Smooth muscle cell of the umbilical artery (primary cell): ENCODE measurements around the gene ELOB. TPM values are rescaled to one million over a fixed set of nuclear protein-coding genes. Genes with fewer than 3 reads are reported as not detected.

Experiments
- total RNA-seq: library from RNA; depleted of rRNA; stranded (reverse); fragments of >200 nt; gene quantifications from 2 replicates; pipeline ENCODE4 v1.2.3, GENCODE V29; 2014

ELOB gene
- 124 and 257 TPM in 2 replicates for total RNA-seq

DNA sequence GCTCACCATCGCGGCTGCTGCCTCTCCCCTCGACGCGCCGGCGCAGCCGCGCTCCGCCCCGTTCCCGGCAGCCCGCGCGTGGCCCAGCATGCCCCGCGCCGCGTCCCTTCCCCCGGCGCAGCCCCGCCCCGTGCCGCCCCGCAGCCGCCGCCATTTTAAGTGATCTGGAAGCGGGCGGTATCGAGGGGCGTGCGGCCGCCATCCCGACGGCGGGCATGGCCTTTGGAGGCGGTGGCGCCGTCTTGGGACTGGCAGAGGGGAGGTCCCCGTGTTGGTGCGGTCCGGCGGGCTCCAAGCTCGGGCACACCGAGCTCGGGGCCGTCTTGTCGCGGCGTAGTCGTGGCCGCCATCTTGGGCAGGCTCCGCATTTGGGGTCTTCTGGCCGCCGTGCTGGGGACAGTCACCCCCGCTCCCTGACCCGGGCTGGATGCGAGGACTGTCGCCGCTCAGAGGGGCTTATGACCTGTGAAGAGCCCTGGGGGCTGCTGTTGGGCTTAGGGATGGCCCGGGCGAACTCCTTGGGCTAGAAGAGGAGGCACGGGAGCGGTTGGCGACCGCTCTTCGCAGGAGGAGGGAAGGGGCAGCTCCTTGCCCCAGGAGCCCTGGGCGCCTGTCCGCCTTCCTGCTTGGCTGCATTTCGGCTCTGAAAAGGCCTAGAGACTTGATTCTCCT lies at the start of gene ELOB:
ELOB (minus strand) TSS at position 50 of the 672 bp plus-strand sequence; CDS start at position 9, 41 bp downstream.

GRCh38 chr16:2816751-2817339 lies 39.8 kb upstream of the ELOB start, which contains the start of gene PRSS21:
Gene PRSS21 (plus strand): TSS chr16:2817237. CDS start chr16:2817269, 32 bp downstream.

DNA sequence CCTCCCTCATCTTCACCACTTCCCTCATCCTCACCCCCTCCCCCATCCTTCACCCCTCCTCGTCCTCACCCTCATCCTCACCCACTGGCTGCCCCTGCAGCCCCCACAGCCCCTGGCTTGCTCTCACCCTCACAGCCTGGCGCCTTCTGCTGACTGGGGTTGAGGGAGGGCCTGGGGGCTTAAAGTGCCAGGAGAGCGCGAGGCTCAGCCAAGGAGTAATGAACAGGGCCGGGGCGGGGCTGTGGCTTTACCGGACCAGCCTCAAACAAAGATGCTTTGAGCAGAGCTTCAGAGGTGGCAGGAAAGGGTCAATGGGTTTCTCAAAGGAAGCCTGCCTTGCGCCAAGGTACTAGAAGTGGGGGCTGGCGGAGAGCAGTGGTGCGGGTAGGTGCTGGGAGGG lies 10.3 kb upstream of the ELOB start, which contains the start of gene PRSS33:
PRSS33 (minus strand) TSS at position 155 of the 400 bp plus-strand sequence. CDS start 1,013 bp downstream, outside the sequence.

GRCh38 chr16:2752035-2752849 lies 24.8 kb downstream of the ELOB start, which contains the start of gene SRRM2:
Gene SRRM2 (plus strand): TSS chr16:2752638. CDS start chr16:2756365, 3,727 bp downstream.

Other genes starting within 250 kb of the ELOB start
- gene CEMP1, start 245.9 kb downstream of the ELOB start, total RNA-seq = 0.09 TPM in 1 of 2 replicates, not detected in the other
- 23.2 and 30.3 TPM in 2 replicates for gene PDPK1, start 239.3 kb downstream of the ELOB start, total RNA-seq
- gene KCTD5, start 94.8 kb downstream of the ELOB start, total RNA-seq = 20.2 and 34.1 TPM in 2 replicates
- 0.30 and 0.42 TPM in 2 replicates for gene PRSS27, start 57.1 kb downstream of the ELOB start, total RNA-seq
- 48.4 and 103 TPM in 2 replicates for gene SRRM2, start 24.6 kb downstream of the ELOB start, total RNA-seq
- gene PRSS33, start 10.3 kb upstream of the ELOB start, total RNA-seq = not detected in 2 replicates
- gene PRSS41, start 21.2 kb upstream of the ELOB start, total RNA-seq = not detected in 2 replicates
- not detected in 2 replicates for gene PRSS21, start 40.0 kb upstream of the ELOB start, total RNA-seq
- not detected in 2 replicates for gene ZG16B, start 53.0 kb upstream of the ELOB start, total RNA-seq
- not detected in 2 replicates for gene PRSS22, start 80.9 kb upstream of the ELOB start, total RNA-seq
- gene FLYWCH2, start 105.9 kb upstream of the ELOB start, total RNA-seq = 37.6 and 59.4 TPM in 2 replicates
- 44.8 and 58.7 TPM in 2 replicates for gene FLYWCH1, start 134.7 kb upstream of the ELOB start, total RNA-seq
- not detected in 2 replicates for gene KREMEN2, start 187.0 kb upstream of the ELOB start, total RNA-seq
- 0.89 and 4.6 TPM in 2 replicates for gene PAQR4, start 192.1 kb upstream of the ELOB start, total RNA-seq
- gene PKMYT1, start 203.2 kb upstream of the ELOB start, total RNA-seq = 0.59 and 4.2 TPM in 2 replicates
- gene CLDN9, start 235.6 kb upstream of the ELOB start, total RNA-seq = not detected in 2 replicates
- gene CLDN6, start 240.9 kb upstream of the ELOB start, total RNA-seq = 0.30 TPM in 1 of 2 replicates, not detected in the other
- gene TNFRSF12A, start 243.1 kb upstream of the ELOB start, total RNA-seq = 267 and 333 TPM in 2 replicates
- gene HCFC1R1, start 246.7 kb upstream of the ELOB start, total RNA-seq = 7.8 and 11.3 TPM in 2 replicates
- gene THOC6, start 246.8 kb upstream of the ELOB start, total RNA-seq = 13.2 and 15.4 TPM in 2 replicates